22Rv1 (cell line): ENCODE results near the gene NUCKS1.
A peak's percentile ranks its signal among the peaks of the same experiment; 100 is the strongest.

ENCODE experiments used
- H3K27ac ChIP-seq: fragments of 450-650 bp; 2 replicates; pipeline ENCODE4 v1.5.1; 2017
- CTCF ChIP-seq: fragments of 450-650 bp; IDR thresholded peaks from 2 replicates; pipeline ENCODE4 v1.5.1; 2017; ENCODE audit warnings: mild to moderate bottlenecking
- ZFX ChIP-seq: fragments of 450-650 bp; IDR thresholded peaks from 2 replicates; pipeline ENCODE4 v1.6.1; 2017; ENCODE audit warnings: antibody characterized with exemption, borderline replicate concordance

The NUCKS1 gene

GRCh38 chr1:205687242-205687641 is 62.7 kb downstream of the NUCKS1 start:
- peak overlapping the region; percentile 7; the same call in 1 of the 2 replicates for H3K27ac ChIP-seq
- no peak for TF ChIP-seq ZFX
- TF ChIP-seq CTCF, result no peak

- H3K27ac ChIP-seq, result peak overlapping the region; percentile 60
- TF ChIP-seq CTCF (no peak), ZFX (no peak)
Measured at GRCh38 chr1:205681364-205681763, 68.6 kb downstream of the NUCKS1 start.

- TF ChIP-seq ZFX (no peak), CTCF (0 out of 2 replicates have a peak, but pooled peaks have one; percentile 6)
- peak within 1 kb of the TSS; percentile 60 for H3K27ac ChIP-seq
Measured at GRCh38 chr1:205680073-205680851, 69.7 kb downstream of the NUCKS1 start, which contains the start of gene SLC45A3. TSS of gene SLC45A3 (minus strand) at chr1:205680509. CDS start at chr1:205664656, 15,853 bp downstream.

GRCh38 chr1:205678286-205679111 is 71.5 kb downstream of the NUCKS1 start:
- no peak for TF ChIP-seq ZFX
- no peak for TF ChIP-seq CTCF
- peak overlapping the region; percentile 60 for H3K27ac ChIP-seq

GRCh38 chr1:205677167-205677566 is 72.8 kb downstream of the NUCKS1 start:
- no peak for TF ChIP-seq CTCF
- no peak for TF ChIP-seq ZFX
- H3K27ac ChIP-seq, result peak overlapping the region; percentile 15; the same call in 1 of the 2 replicates

- no peak for TF ChIP-seq ZFX
- H3K27ac ChIP-seq, result peak overlapping the region; percentile 15; the same call in 1 of the 2 replicates
Measured at GRCh38 chr1:205676597-205676996, 73.4 kb downstream of the NUCKS1 start.

- TF ChIP-seq CTCF (no peak), ZFX (no peak)
- H3K27ac ChIP-seq, result peak overlapping the region; percentile 15; the same call in 1 of the 2 replicates
Measured at GRCh38 chr1:205676002-205676401, 74.0 kb downstream of the NUCKS1 start.
